Right cardiac atrium (tissue), 5 donors: ENCODE measurements around the gene OAS2. TPM values are rescaled to one million over a fixed set of nuclear protein-coding genes. Genes with fewer than 3 reads are reported as not detected.
"Not testable (repeated sequence)": the region's sequence is repeated elsewhere in the genome, so short reads cannot be mapped to it uniquely, and the experiment has no call there.

Experiments used
- ATAC-seq, 2 donors: fragments of 200-7000 bp; cut with Tn5 transposase; one replicate each; pipeline versions ENCODE4 v1.8.0 to v1.9.1; 2020; ENCODE audit warnings: moderate library complexity in 2 of 2, mild to moderate bottlenecking in 1 of 2
- DNase-seq, 3 donors: peaks; one replicate each; pipeline ENCODE4 v3.0.0-alpha.2; 2020
- H3K27ac ChIP-seq: one replicate; pipeline ENCODE4 v1.5.1; 2013; ENCODE audit warnings: mild to moderate bottlenecking, low read length, control low read depth, moderate library complexity
- H3K27me3 ChIP-seq: one replicate; pipeline ENCODE4 v1.6.1; 2013; ENCODE audit not compliant: control insufficient read depth, insufficient read depth
- H3K4me1 ChIP-seq: one replicate; pipeline ENCODE4 v1.6.1; 2013; ENCODE audit warnings: low read length; ENCODE audit not compliant: control insufficient read depth, insufficient read depth
- H3K4me3 ChIP-seq: one replicate; pipeline ENCODE4 v1.5.1; 2013; ENCODE audit warnings: low read length, control low read depth
- H3K9me3 ChIP-seq: one replicate; pipeline ENCODE4 v1.6.1; 2013; ENCODE audit warnings: low read length; ENCODE audit not compliant: control insufficient read depth
- WGBS: extraction: QIAGEN DNeasy Blood & Tissue Kit; methylation state at CpG from one replicate; pipeline ENCODE4 v1.1.7; 2013; 5-methylcytosine and 5-hydroxymethylcytosine counted together
- intact Hi-C, 4 donors: fragments of 100-400 bp; cut with DNase I; formaldehyde crosslinking; loops; one replicate each; pipeline versions ENCODE4 v1.11.0 to v1.14.0; 2022 to 2023
- polyA plus RNA-seq: library from polyadenylated mRNA; stranded (reverse); fragments of 200-250 nt; gene quantifications from one replicate; pipeline ENCODE4 v1.2.3, GENCODE V29; 2013
- total RNA-seq, 4 donors: library from RNA; stranded (reverse); fragmentation: NEBNext Ultra II Directional; extraction: Animal tissue kit (Norgen Biotek cat#: 25700); gene quantifications; one replicate each; pipeline ENCODE4 v1.2.1, GENCODE V29; 2021
- donor health status: healthy with polysubstance abuse.
- donor health status: DM: no; HTN: yes; CAD: no.
- donor health status: DM: no; HTN: no; CAD: no.
- donor health status: DM: no; HTN: yes; CAD: no; lungs with severe emphysema.
- donor health status: DM: yes; HTN: yes; CAD: no.

OAS2 gene
- total and polyA plus RNA-seq, 5 donors = 4.1 to 13.7 (median 8.5) TPM

DNA sequence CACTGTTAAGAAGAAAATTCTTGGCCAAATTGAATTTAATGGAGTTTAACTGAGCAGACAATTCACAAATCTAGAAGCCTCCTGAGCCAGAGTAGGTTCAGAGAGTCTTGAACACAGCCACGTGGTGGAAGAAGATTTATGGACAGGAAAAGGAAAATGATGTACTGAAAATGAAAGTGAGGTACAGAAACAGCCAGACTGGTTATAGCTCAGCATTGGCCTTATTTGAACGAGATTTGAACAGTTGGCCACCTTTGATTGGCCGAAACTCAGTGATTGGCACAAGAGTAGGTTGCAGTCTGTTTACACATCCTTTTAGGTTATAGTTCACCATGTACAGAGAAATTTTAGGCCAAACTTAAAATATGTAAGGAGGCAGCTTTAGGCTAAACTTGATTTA lies 9.9 kb downstream of the OAS2 start:
- Histone ChIP-seq H3K27me3 (no peaks in the 10 kb centered on the region), H3K4me1 (no peaks in the 10 kb centered on the region), H3K9me3 (no peaks in the 10 kb centered on the region), H3K4me3 (no peak overlapping the region), H3K27ac (no peak overlapping the region)
- WGBS = 66% methylated on average over 3 of the region's 3 CpGs
- DNase-seq (no peak), ATAC-seq (no peak)
- intact Hi-C loops = no loop called here

GRCh38 chr12:112988823-112989385 lies 10.6 kb downstream of the OAS2 start:
- H3K27ac ChIP-seq, H3K4me1 ChIP-seq, intact Hi-C loops, ATAC-seq, H3K9me3 ChIP-seq, H3K4me3 ChIP-seq, H3K27me3 ChIP-seq, DNase-seq: not testable (repeated sequence)
- WGBS = 83% methylated on average over 3 of the region's 3 CpGs

DNA sequence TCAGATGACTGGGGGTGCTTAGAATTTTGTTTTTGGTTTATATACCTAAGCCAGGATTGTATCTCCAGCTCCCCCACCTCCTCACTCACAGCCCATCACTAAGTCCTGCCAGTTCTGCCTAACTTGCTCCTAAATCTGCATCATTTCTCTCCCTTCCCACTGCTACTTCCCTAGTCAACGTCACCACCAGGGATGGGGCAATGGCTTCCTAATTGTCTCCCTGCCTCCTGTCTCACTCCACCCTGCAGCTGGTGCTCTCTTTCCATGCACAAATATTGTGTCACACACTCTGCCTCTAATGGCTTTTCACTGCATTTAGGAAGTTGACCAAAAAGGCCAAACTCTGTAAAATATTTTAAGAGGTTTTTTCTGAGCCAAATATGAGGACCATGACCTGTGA lies 11.5 kb downstream of the OAS2 start:
- intact Hi-C loops = no loop called here
- no peak for DNase-seq
- ATAC-seq = no peak
- Histone ChIP-seq H3K27me3 (no peaks in the 10 kb centered on the region), H3K9me3 (no peaks in the 10 kb centered on the region), H3K4me3 (no peak overlapping the region), H3K4me1 (no peaks in the 10 kb centered on the region), H3K27ac (no peak overlapping the region)
- WGBS = 38% methylated on average over 1 of the region's 1 CpG

DNA sequence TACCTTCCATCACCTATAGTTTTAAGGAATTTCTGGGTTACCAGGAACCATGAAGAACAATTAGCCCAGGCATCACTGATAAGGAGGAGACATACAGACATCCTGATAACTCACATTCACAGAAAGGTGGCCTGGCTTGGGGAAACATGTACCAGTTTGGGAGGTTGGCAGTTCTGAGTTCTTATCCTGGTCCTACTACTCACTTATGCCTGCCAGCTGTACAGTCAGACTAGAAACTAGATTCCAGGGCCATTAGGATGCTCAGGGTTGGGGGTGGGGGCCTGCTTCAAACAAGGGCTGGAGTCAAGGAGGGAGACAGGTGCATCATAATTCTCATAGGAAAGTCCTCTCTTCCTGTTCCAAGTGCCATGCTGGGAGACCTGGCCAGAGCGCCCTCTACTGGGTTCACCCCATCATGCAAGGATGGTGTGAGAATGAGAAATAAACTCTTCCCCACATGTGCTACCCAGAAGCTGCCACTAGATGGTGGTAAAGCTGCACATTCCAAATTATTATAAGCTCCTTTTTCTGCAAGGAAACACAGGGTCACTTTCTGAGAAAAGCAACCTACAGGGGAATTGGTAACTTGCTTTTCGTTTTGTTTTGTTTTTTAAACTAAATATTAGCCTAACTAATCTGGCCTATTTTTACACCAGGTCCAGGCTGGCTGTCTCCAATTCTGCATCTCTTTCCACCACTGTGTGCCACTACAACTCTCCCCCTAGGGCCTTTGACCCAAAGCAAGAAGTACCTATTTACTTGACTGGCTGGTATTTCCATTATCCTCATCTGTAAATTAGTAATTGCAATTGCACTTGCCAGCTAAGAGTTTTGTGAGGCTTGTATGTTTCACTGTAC lies 14.5 kb downstream of the OAS2 start:
- Histone ChIP-seq H3K27ac (no peak overlapping the region), H3K9me3 (no peaks in the 10 kb centered on the region), H3K4me1 (no peaks in the 10 kb centered on the region), H3K27me3 (no peaks in the 10 kb centered on the region), H3K4me3 (no peak overlapping the region)
- DNase-seq (peak; percentile 49 to 81 (median 67)), ATAC-seq (peak; percentile 50 to 65)
- WGBS = 15% methylated on average over 2 of the region's 2 CpGs
- intact Hi-C loops = no loop called here

DNA sequence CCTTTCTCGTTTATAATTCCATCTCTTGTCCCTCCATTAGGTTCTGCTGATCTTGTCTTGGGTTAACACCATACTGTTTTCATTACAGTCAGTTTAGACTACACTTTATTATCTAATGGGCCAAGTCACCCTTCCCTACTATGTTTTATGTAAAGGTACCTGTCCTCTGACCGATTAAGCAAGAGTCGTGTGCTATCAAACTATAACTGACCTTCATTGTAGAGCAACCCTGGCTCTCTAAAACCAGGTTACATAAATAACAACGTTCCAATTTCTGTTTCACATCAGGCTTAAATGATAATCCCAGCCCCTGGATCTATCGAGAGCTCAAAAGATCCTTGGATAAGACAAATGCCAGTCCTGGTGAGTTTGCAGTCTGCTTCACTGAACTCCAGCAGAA lies 16.7 kb downstream of the OAS2 start:
- Histone ChIP-seq H3K4me3 (no peak overlapping the region), H3K4me1 (no peaks in the 10 kb centered on the region), H3K27me3 (no peaks in the 10 kb centered on the region), H3K9me3 (peaks cover 2% of the 10 kb centered on the region), H3K27ac (no peak overlapping the region)
- intact Hi-C loops = no loop called here
- DNase-seq (no peak), ATAC-seq (no peak)
- WGBS = 76% methylated on average over 5 of the region's 5 CpGs

GRCh38 chr12:112996501-112996900 lies 18.2 kb downstream of the OAS2 start:
- WGBS = 90% methylated on average over 8 of the region's 8 CpGs
- Histone ChIP-seq H3K4me1 (no peaks in the 10 kb centered on the region), H3K9me3 (peaks cover 2% of the 10 kb centered on the region), H3K27ac (no peak overlapping the region), H3K27me3 (no peaks in the 10 kb centered on the region), H3K4me3 (no peak overlapping the region)
- ATAC-seq (no peak), DNase-seq (no peak)
- intact Hi-C loops = no loop called here

DNA sequence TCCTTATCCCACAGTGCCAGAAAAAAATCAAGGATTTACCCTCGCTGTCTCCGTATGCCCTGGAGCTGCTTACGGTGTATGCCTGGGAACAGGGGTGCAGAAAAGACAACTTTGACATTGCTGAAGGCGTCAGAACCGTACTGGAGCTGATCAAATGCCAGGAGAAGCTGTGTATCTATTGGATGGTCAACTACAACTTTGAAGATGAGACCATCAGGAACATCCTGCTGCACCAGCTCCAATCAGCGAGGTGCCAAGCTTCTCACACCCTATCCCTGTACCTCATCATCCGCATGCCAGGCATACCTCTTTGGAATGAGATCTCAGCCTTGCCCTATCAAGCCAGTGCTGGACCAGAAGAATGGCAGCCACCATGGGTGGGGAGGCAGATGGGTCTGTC lies 19.2 kb downstream of the OAS2 start:
- intact Hi-C loops = no loop called here
- Histone ChIP-seq H3K4me1 (no peaks in the 10 kb centered on the region), H3K27ac (no peak overlapping the region), H3K27me3 (no peaks in the 10 kb centered on the region), H3K9me3 (peaks cover 2% of the 10 kb centered on the region), H3K4me3 (no peak overlapping the region)
- DNase-seq (no peak), ATAC-seq (no peak)
- 89% methylated on average over 7 of the region's 7 CpGs for WGBS

DNA sequence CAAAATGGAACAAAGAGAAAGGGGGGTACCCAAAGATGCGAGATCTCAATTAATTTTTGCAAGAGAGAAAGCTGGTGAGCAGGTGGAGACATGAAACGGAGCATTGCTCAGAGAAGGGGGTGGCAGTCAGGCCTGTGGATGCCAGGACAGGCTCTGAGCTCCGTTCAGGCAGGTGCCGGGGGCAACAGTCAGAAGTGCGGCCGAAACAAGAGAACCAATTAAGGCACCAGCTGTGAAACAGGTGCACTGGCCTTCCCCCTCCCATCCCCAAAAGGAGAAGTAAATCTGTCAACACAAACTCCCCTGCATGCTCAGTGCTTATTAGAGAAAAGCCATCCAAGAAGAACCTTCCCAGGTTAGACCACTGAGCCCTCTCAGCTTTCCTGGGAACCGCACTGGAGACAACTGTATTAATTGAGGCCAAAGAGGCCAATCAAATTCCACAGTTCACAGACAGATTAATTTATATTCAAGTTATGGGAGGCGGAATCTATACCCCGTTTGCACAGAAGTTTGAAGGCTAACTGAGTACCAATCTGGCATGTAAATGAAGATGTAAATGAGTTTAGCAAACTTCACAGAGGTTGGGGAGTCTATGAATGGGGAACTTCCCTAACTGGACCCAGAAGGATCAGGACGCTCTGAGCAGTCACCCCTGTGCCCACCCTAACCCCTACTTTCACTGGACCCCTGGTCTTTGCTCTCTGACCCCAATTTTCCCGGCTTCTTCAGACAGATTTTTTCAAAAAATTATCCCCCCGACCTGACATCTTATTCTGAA lies 20.9 kb downstream of the OAS2 start:
- 84% methylated on average over 12 of the region's 12 CpGs for WGBS
- no peak for ATAC-seq
- intact Hi-C loops = no loop called here
- Histone ChIP-seq H3K9me3 (peaks cover 2% of the 10 kb centered on the region), H3K27me3 (no peaks in the 10 kb centered on the region), H3K27ac (no peak overlapping the region), H3K4me3 (no peak overlapping the region), H3K4me1 (no peaks in the 10 kb centered on the region)
- no peak for DNase-seq

DNA sequence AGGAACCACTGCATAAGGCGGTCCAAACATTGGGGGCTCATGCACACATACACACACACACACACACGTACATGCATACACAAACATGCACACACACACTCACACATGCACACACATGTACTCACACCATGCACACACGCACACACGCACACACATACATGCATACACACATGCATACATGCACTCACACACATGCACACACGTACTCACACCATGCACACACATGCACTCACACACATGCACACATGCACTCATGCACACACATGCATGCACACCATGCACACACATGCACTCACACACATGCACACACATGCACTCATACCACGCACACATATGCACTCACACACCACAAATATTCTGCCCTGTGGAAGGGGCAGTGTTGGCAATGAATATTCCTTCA lies 22.1 kb downstream of the OAS2 start:
- intact Hi-C loops = no loop called here
- Histone ChIP-seq H3K27me3 (no peaks in the 10 kb centered on the region), H3K27ac (no peak overlapping the region), H3K4me1 (no peaks in the 10 kb centered on the region), H3K4me3 (no peak overlapping the region), H3K9me3 (peaks cover 2% of the 10 kb centered on the region)
- no peak for DNase-seq
- WGBS = 90% methylated on average over 6 of the region's 6 CpGs
- no peak for ATAC-seq

DNA sequence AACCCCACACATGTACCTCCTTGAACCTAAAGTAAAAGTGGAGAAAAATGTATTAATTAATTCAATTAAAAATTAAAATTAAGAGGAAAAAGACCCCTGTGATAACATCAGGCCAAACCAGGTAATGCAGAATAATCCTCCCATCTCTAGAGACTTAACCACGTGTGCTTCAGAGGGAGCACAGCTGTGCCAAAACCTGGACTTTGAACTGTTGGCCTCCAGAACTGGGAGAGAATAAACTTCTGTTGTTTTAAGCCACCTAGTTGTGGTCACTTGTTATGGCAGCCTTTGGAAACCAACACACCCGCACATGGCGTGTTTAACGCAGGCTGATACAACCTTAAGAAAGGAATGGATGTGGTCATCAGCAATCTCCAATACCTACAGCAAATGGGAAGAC lies 23.8 kb downstream of the OAS2 start:
- no peak for ATAC-seq
- H3K4me3 ChIP-seq = no peak overlapping the region

DNA sequence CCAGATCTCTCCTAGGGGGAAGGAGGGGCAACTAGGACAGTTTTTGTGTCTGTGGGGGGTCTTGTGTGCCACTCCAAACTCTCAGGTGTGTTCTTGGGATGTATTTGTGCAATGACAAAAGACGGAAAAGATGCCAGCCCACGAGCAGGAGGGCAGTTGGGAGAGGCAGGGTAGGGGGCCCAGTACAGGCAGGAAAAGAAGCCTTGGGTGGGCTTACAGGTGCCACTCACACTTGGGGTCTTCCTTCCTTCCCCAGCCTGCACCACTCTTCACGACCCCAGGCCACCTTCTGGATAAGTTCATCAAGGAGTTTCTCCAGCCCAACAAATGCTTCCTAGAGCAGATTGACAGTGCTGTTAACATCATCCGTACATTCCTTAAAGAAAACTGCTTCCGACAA lies 24.4 kb downstream of the OAS2 start:
- no peaks in the 10 kb centered on the region for H3K27me3 ChIP-seq

More for the DNA sequence above, 23.8 kb downstream of the OAS2 start:
- Histone ChIP-seq H3K9me3 (peaks cover 2% of the 10 kb centered on the region), H3K27ac (no peak overlapping the region), H3K4me1 (no peaks in the 10 kb centered on the region), H3K27me3 (no peaks in the 10 kb centered on the region)
- WGBS = 76% methylated on average over 4 of the region's 4 CpGs
- no peak for DNase-seq
- intact Hi-C loops = no loop called here

More for the DNA sequence above, 24.4 kb downstream of the OAS2 start:
- ATAC-seq (no peak), DNase-seq (no peak)
- WGBS = 88% methylated on average over 5 of the region's 5 CpGs
- intact Hi-C loops = no loop called here
- Histone ChIP-seq H3K4me3 (no peak overlapping the region), H3K9me3 (peaks cover 2% of the 10 kb centered on the region), H3K27ac (no peak overlapping the region), H3K4me1 (no peaks in the 10 kb centered on the region)
